Eye (tissue), 1 donor: ENCODE data around the gene PER2.

Experiments used
- DNase-seq: peaks from one replicate; pipeline ENCODE4 v3.0.0-alpha.2; 2015

PER2 gene

GRCh38 chr2:238263204-238264071, 25.0 kb downstream of the PER2 start:
- DNase-seq = peak; percentile 94

- no peak for DNase-seq
Measured at GRCh38 chr2:238262496-238263122, 25.8 kb downstream of the PER2 start.

- no peak for DNase-seq
Measured at GRCh38 chr2:238261718-238262375, 26.6 kb downstream of the PER2 start.

- DNase-seq = peak; percentile 57
Measured at GRCh38 chr2:238260883-238261282, 27.5 kb downstream of the PER2 start.

GRCh38 chr2:238259061-238260020, 29.1 kb downstream of the PER2 start:
- no peak for DNase-seq

- DNase-seq = no peak
Measured at GRCh38 chr2:238257786-238258700, 30.4 kb downstream of the PER2 start.

GRCh38 chr2:238256594-238257104, 31.8 kb downstream of the PER2 start:
- peak; percentile 90 for DNase-seq

GRCh38 chr2:238256111-238256510, 32.3 kb downstream of the PER2 start:
- no peak for DNase-seq

GRCh38 chr2:238255636-238256035, 32.8 kb downstream of the PER2 start:
- no peak for DNase-seq

- DNase-seq = no peak
Measured at GRCh38 chr2:238255151-238255551, 33.3 kb downstream of the PER2 start.

- DNase-seq = no peak
Measured at GRCh38 chr2:238254095-238254723, 34.2 kb downstream of the PER2 start.

- DNase-seq = no peak
Measured at GRCh38 chr2:238252766-238253630, 35.4 kb downstream of the PER2 start.

GRCh38 chr2:238251986-238252385, 36.4 kb downstream of the PER2 start:
- no peak for DNase-seq

GRCh38 chr2:238251331-238251730, 37.1 kb downstream of the PER2 start:
- DNase-seq = no peak

- DNase-seq = no peak
Measured at GRCh38 chr2:238250896-238251295, 37.5 kb downstream of the PER2 start.

- DNase-seq = no peak
Measured at GRCh38 chr2:238247841-238248453, 40.5 kb downstream of the PER2 start.

GRCh38 chr2:238247002-238247822, 41.2 kb downstream of the PER2 start:
- DNase-seq = peak; percentile 41

- DNase-seq = no peak
Measured at GRCh38 chr2:238244151-238244550, 44.3 kb downstream of the PER2 start.
